Parathyroid adenoma (tissue), 2 donors: Measurements from ENCODE around the gene GRM4.

Experiments used
- H2AFZ ChIP-seq: fragments of 300-600 bp; sonication (generic); one replicate; pipeline ENCODE4 v1.7.0; 2017; ENCODE audit warnings: antibody characterized with exemption, mild to moderate bottlenecking
- H3K27ac ChIP-seq: fragments of 300-600 bp; sonication (generic); one replicate; pipeline ENCODE4 v1.7.0; 2017
- H3K27me3 ChIP-seq: fragments of 300-600 bp; sonication (generic); one replicate; pipeline ENCODE4 v1.7.0; 2017; ENCODE audit warnings: low read length; ENCODE audit not compliant: control insufficient read depth, insufficient read depth
- H3K36me3 ChIP-seq: fragments of 300-600 bp; sonication (generic); one replicate; pipeline ENCODE4 v1.7.0; 2017; ENCODE audit warnings: low read length; ENCODE audit not compliant: control insufficient read depth, insufficient read depth
- H3K4me1 ChIP-seq: fragments of 300-600 bp; sonication (generic); one replicate; pipeline ENCODE4 v1.7.0; 2017; ENCODE audit warnings: control low read depth
- H3K4me2 ChIP-seq: fragments of 300-600 bp; sonication (generic); one replicate; pipeline ENCODE4 v1.7.0; 2017; ENCODE audit warnings: low read length
- H3K4me3 ChIP-seq: fragments of 300-600 bp; sonication (generic); one replicate; pipeline ENCODE4 v1.7.0; 2017; ENCODE audit warnings: low read depth, low read length
- H3K79me2 ChIP-seq: fragments of 300-600 bp; sonication (generic); one replicate; pipeline ENCODE4 v1.7.0; 2017; ENCODE audit warnings: control low read depth
- H3K9ac ChIP-seq: fragments of 300-600 bp; sonication (generic); one replicate; pipeline ENCODE4 v1.7.0; 2017; ENCODE audit warnings: mild to moderate bottlenecking
- H3K9me3 ChIP-seq: fragments of 300-600 bp; sonication (generic); one replicate; pipeline ENCODE4 v1.7.0; 2017; ENCODE audit warnings: low read length; ENCODE audit not compliant: control insufficient read depth
- TF ChIP-seq, protein P1 (sequence below): fragments of 300-600 bp; sonication (generic); IDR thresholded peaks from one replicate; pipeline ENCODE4 v1.7.0; 2017; ENCODE audit warnings: antibody characterized with exemption, mild to moderate bottlenecking
- donor health status: primary hyperparathyroidism.

GRM4 gene

DNA sequence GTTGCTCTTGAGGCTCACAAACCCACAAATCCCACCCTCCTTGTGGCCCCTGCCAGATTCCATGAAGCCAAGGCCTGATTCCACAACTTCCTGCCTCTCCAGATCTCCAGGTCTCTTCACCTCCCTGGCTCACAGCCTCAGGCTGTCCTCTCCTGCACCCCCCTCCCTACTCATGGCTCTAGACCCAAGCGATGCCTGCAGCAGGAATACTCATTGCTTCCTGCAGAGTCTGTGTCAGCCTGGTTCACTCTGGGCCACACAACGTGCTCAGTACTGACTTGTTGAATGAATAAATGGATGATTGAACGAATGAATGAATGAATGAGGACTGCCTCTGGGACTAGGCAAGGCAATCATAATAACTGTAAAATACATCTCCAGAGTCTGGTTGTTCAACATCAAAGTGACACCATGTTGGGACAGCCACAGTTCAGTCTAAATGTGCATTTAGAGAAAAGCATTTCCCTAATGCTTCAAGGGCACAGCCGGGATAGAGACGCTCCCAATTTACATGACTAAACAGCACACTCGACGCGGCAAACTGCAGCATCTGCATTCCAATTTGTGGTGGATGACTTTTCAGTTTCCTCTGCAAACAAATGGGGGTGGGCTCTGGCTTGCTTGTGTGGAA is 139.9 kb downstream of the GRM4 start:
- Histone ChIP-seq H3K27ac (no peak overlapping the region), H3K27me3 (no peaks in the 10 kb centered on the region), H3K36me3 (no peaks in the 10 kb centered on the region), H2AFZ (no peak overlapping the region), H3K4me1 (no peaks in the 10 kb centered on the region), H3K9ac (no peak overlapping the region), H3K4me3 (no peak overlapping the region), H3K79me2 (no peaks in the 10 kb centered on the region), H3K9me3 (no peaks in the 10 kb centered on the region), H3K4me2 (no peak overlapping the region)
- TF ChIP-seq, protein P1, sequence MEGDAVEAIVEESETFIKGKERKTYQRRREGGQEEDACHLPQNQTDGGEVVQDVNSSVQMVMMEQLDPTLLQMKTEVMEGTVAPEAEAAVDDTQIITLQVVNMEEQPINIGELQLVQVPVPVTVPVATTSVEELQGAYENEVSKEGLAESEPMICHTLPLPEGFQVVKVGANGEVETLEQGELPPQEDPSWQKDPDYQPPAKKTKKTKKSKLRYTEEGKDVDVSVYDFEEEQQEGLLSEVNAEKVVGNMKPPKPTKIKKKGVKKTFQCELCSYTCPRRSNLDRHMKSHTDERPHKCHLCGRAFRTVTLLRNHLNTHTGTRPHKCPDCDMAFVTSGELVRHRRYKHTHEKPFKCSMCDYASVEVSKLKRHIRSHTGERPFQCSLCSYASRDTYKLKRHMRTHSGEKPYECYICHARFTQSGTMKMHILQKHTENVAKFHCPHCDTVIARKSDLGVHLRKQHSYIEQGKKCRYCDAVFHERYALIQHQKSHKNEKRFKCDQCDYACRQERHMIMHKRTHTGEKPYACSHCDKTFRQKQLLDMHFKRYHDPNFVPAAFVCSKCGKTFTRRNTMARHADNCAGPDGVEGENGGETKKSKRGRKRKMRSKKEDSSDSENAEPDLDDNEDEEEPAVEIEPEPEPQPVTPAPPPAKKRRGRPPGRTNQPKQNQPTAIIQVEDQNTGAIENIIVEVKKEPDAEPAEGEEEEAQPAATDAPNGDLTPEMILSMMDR: no peak

DNA sequence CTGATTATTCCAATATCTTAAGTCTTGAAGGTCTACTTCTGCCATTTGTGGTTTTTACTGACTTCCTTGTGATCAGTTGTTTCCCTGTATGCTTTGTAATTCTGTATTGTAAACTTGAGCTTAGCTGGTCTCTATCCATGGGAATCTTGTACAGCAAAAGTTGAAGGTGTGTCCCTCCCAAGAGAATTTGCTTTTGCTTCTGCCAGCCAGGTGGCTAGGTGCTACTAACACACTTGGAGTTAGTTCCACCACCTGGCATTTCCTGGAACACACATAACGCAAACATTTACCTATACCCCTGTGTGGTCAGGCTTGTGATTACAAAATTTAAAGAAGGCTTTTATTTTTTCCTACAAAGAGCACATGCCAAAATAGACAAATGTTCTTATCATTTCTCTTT is 141.2 kb downstream of the GRM4 start:
- Histone ChIP-seq H3K36me3 (no peaks in the 10 kb centered on the region), H3K27ac (no peak overlapping the region), H3K79me2 (no peaks in the 10 kb centered on the region), H3K4me1 (no peaks in the 10 kb centered on the region), H3K4me3 (no peak overlapping the region), H3K27me3 (no peaks in the 10 kb centered on the region), H2AFZ (no peak overlapping the region), H3K9ac (no peak overlapping the region), H3K4me2 (no peak overlapping the region), H3K9me3 (no peaks in the 10 kb centered on the region)
- TF ChIP-seq, protein P1: no peak

DNA sequence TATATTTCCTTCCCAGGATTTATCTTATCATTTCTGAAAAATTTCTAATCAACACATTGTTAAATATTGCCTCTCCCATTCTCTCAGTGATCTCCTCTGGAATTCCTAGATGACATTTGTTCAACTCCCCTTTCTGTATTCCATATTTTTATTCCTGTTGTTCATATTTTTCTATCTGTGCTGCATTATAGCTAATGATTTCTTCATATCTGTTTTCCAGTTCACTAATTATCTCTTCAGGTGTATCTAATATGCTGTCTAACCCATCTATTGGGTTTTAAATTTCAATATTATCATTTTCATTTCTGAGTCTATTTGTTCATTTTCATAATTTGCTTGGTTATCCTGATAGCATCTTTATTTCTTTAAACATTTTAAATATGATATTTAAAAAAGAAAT is 141.9 kb downstream of the GRM4 start:
- H3K9ac ChIP-seq: no peak overlapping the region
- H3K79me2 ChIP-seq: no peaks in the 10 kb centered on the region
- no peak overlapping the region for H3K4me2 ChIP-seq
- H3K36me3 ChIP-seq: no peaks in the 10 kb centered on the region
- H3K4me3 ChIP-seq: no peak overlapping the region
- no peak overlapping the region for H3K27ac ChIP-seq
- no peaks in the 10 kb centered on the region for H3K27me3 ChIP-seq
- TF ChIP-seq, protein P1: no peak
- H2AFZ ChIP-seq: no peak overlapping the region
- H3K4me1 ChIP-seq: no peaks in the 10 kb centered on the region
- H3K9me3 ChIP-seq: no peaks in the 10 kb centered on the region

DNA sequence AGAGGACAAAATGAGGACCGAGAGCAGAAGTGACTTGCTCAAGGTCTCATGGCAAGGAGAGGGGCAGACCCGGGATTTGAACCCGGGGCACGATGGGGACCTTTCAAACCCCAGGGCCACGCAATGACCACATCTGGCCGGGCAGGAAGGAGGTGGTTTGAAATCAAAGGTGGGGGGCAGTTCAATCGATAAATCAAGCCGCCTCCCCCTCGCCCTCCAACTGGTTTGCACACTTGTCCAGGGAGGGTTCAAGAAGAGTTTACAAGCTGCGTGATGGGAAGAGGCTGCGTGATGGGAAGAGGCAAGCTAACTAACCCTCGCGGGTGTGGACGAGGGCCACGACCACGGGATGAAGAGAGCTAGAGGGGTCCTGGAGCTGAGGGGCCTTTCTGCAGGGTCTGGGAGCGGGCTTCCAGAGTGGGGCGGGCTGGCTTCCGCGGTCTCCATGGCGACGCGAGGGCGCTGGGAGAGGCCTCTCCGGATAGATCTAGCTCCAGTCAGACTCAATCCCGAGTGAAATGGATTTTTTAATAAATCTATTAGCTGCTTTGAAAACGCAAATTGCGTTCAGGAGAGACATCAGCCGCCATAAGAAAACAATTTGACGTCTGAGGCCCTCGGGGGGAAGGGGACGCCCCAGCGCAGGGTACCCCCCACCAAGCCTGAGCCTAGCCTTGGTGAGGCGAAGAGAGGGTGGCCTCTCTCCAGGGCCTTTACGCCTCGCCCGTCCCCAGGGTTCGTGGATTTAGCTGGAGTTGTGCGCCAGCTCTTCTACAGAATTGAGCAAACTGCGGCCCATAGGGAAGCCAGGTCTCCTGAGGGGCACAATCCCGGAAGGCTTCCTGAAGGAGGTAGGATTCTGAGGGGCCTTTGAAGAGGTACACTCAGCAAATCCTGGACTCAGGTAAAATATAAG is 143.9 kb downstream of the GRM4 start:
- H3K9me3 ChIP-seq: no peaks in the 10 kb centered on the region
- no peak overlapping the region for H2AFZ ChIP-seq
- TF ChIP-seq, protein P1: no peak
- H3K27me3 ChIP-seq: no peaks in the 10 kb centered on the region
- no peaks in the 10 kb centered on the region for H3K36me3 ChIP-seq
- no peak overlapping the region for H3K4me2 ChIP-seq
- no peak overlapping the region for H3K4me3 ChIP-seq
- H3K27ac ChIP-seq: no peak overlapping the region
- H3K9ac ChIP-seq: no peak overlapping the region
- H3K79me2 ChIP-seq: no peaks in the 10 kb centered on the region
- no peaks in the 10 kb centered on the region for H3K4me1 ChIP-seq
